H9 (cell line): ENCODE results near the gene TIMM22. TPM values are rescaled to one million over a fixed set of nuclear protein-coding genes. Genes with fewer than 3 reads are reported as not detected.

ENCODE experiments used
- DNase-seq: peaks from one replicate; pipeline ENCODE4 v3.0.0-alpha.2; 2017
- H2AFZ ChIP-seq: one replicate; pipeline ENCODE4 v1.6.1; 2013; ENCODE audit warnings: mild to moderate bottlenecking, low read length, control low read depth, moderate library complexity
- H2AK5ac ChIP-seq: 2 replicates; pipeline ENCODE4 v1.6.1; 2013; ENCODE audit warnings: low read length, control low read depth, mixed read lengths; ENCODE audit not compliant: insufficient read length
- H2BK120ac ChIP-seq: one replicate; pipeline ENCODE4 v1.6.1; 2013; ENCODE audit warnings: low read depth, mild to moderate bottlenecking, low read length, control low read depth, inconsistent platforms; ENCODE audit not compliant: poor library complexity, severe bottlenecking
- H2BK12ac ChIP-seq: 2 replicates; pipeline ENCODE4 v1.6.1; 2013; ENCODE audit warnings: low read length, control low read depth, mixed read lengths, low read depth; ENCODE audit not compliant: insufficient read length
- H2BK15ac ChIP-seq: 2 replicates; pipeline ENCODE4 v1.6.1; 2013; ENCODE audit warnings: low read depth, low read length, control low read depth
- H2BK20ac ChIP-seq: one replicate; pipeline ENCODE4 v1.6.1; 2013; ENCODE audit warnings: low read depth, mild to moderate bottlenecking, low read length, control low read depth, inconsistent platforms; ENCODE audit not compliant: poor library complexity, severe bottlenecking
- H2BK5ac ChIP-seq: 2 replicates; pipeline ENCODE4 v1.6.1; 2013; ENCODE audit warnings: low read length, control low read depth, mixed read lengths; ENCODE audit not compliant: insufficient read length
- H3K14ac ChIP-seq: 2 replicates; pipeline ENCODE4 v1.6.1; 2013; ENCODE audit warnings: low read length, control low read depth; ENCODE audit not compliant: insufficient read depth
- H3K18ac ChIP-seq: 2 replicates; pipeline ENCODE4 v1.6.1; 2013; ENCODE audit warnings: low read depth, mild to moderate bottlenecking, mixed read lengths, low read length, control low read depth; ENCODE audit not compliant: insufficient read length
- H3K23ac ChIP-seq: 2 replicates; pipeline ENCODE4 v1.6.1; 2013; ENCODE audit warnings: low read length, control low read depth, mixed read lengths, low read depth; ENCODE audit not compliant: insufficient read length
- H3K23me2 ChIP-seq: 2 replicates; pipeline ENCODE4 v1.6.1; 2013; ENCODE audit warnings: low read depth, mild to moderate bottlenecking, mixed read lengths, low read length, control low read depth; ENCODE audit not compliant: insufficient read length, poor library complexity, severe bottlenecking
- H3K27ac ChIP-seq: 2 replicates; pipeline ENCODE4 v1.5.1; 2013; ENCODE audit warnings: low read length, control low read depth, mixed read lengths, low read depth; ENCODE audit not compliant: insufficient read length
- H3K27me3 ChIP-seq: 2 replicates; pipeline ENCODE4 v1.6.1; 2013; ENCODE audit warnings: low read length, control low read depth, inconsistent platforms; ENCODE audit not compliant: insufficient read depth
- H3K4ac ChIP-seq: 2 replicates; pipeline ENCODE4 v1.6.1; 2013; ENCODE audit warnings: low read depth, mild to moderate bottlenecking, control low read depth, inconsistent platforms, low read length, moderate library complexity
- H3K4me1 ChIP-seq: 2 replicates; pipeline ENCODE4 v1.6.1; 2013; ENCODE audit warnings: low read length, control low read depth, inconsistent platforms; ENCODE audit not compliant: insufficient read depth
- H3K4me2 ChIP-seq: 2 replicates; pipeline ENCODE4 v1.6.1; 2013; ENCODE audit warnings: low read length, control low read depth, mixed read lengths; ENCODE audit not compliant: insufficient read length, insufficient read depth
- H3K56ac ChIP-seq: 2 replicates; pipeline ENCODE4 v1.6.1; 2013; ENCODE audit warnings: low read depth, mild to moderate bottlenecking, mixed read lengths, low read length, control low read depth; ENCODE audit not compliant: insufficient read length
- H3K79me1 ChIP-seq: 2 replicates; pipeline ENCODE4 v1.6.1; 2013; ENCODE audit warnings: low read depth, mild to moderate bottlenecking, moderate library complexity, low read length, control low read depth, inconsistent platforms; ENCODE audit not compliant: insufficient read depth, poor library complexity, severe bottlenecking
- H3K79me2 ChIP-seq: 2 replicates; pipeline ENCODE4 v1.6.1; 2013; ENCODE audit warnings: low read length, control low read depth, inconsistent platforms; ENCODE audit not compliant: insufficient read depth
- H3K9ac ChIP-seq: 2 replicates; pipeline ENCODE4 v1.6.1; 2013; ENCODE audit warnings: low read length, control low read depth, mixed read lengths; ENCODE audit not compliant: insufficient read length; ENCODE audit errors: extremely low read depth
- H3K9me3 ChIP-seq: one replicate; pipeline ENCODE4 v1.6.1; 2013; ENCODE audit warnings: low read depth, low read length, inconsistent platforms; ENCODE audit not compliant: control insufficient read depth
- H3T11ph ChIP-seq: one replicate; pipeline ENCODE4 v1.6.1; 2013; ENCODE audit warnings: mild to moderate bottlenecking, low read length, control low read depth, inconsistent platforms
- H4K20me1 ChIP-seq: one replicate; pipeline ENCODE4 v1.6.1; 2013; ENCODE audit not compliant: control insufficient read depth, insufficient read length, insufficient read depth
- H4K5ac ChIP-seq: 2 replicates; pipeline ENCODE4 v1.6.1; 2013; ENCODE audit warnings: low read depth, mild to moderate bottlenecking, mixed read lengths, low read length, control low read depth; ENCODE audit not compliant: insufficient read length
- H4K8ac ChIP-seq: replicated peaks from 2 replicates; pipeline ENCODE4 v1.6.1; 2013; ENCODE audit warnings: low read length, control low read depth, mixed read lengths, low read depth; ENCODE audit not compliant: insufficient read length
- H4K91ac ChIP-seq: 2 replicates; pipeline ENCODE4 v1.6.1; 2013; ENCODE audit warnings: low read depth, mild to moderate bottlenecking, moderate library complexity, mixed read lengths, low read length, control low read depth; ENCODE audit not compliant: insufficient read length
- H3K27ac Mint-ChIP-seq, 3 experiments: 2 replicates in 2 of 3; 3 replicates in 1 of 3; pipeline ENCODE4 v1.8.0; 2020 to 2021; ENCODE audit warnings: mixed read lengths in 3 of 3, mild to moderate bottlenecking in 1 of 3, moderate library complexity in 1 of 3
- H3K27me3 Mint-ChIP-seq: 2 replicates; pipeline ENCODE4 v1.8.0; 2021; ENCODE audit warnings: low read depth, mild to moderate bottlenecking, moderate library complexity, mixed read lengths
- H3K36me3 Mint-ChIP-seq, 3 experiments: 2 replicates in 2 of 3; 3 replicates in 1 of 3; pipeline ENCODE4 v1.8.0; 2020 to 2021; ENCODE audit warnings: low read depth in 3 of 3, mixed read lengths in 3 of 3; ENCODE audit not compliant: insufficient read depth in 1 of 3
- H3K4me1 Mint-ChIP-seq, 2 experiments: 2 replicates each; pipeline ENCODE4 v1.8.0; 2020; ENCODE audit warnings: mixed read lengths in 2 of 2
- H3K4me3 Mint-ChIP-seq, 2 experiments: 2 replicates in 1 of 2; 3 replicates in 1 of 2; pipeline ENCODE4 v1.8.0; 2020 to 2021; ENCODE audit warnings: mild to moderate bottlenecking in 2 of 2, mixed read lengths in 2 of 2, moderate library complexity in 1 of 2
- H3K9me3 Mint-ChIP-seq, 2 experiments: 2 replicates in 1 of 2; 3 replicates in 1 of 2; pipeline ENCODE4 v1.8.0; 2020; ENCODE audit warnings: mild to moderate bottlenecking in 2 of 2, mixed read lengths in 2 of 2, moderate library complexity in 1 of 2
- CTCF ChIP-seq: fragments of 200-600 bp; sonication (generic); conservative IDR thresholded peaks from 3 replicates; pipeline ENCODE4 v1.8.0; 2021; ENCODE audit warnings: antibody characterized with exemption, mild to moderate bottlenecking
- WGBS: extraction: QIAGEN DNeasy Blood & Tissue Kit; methylation state at CpG from one replicate; pipeline ENCODE4 v1.1.7; 2013; ENCODE audit warnings: missing lambda C conversion rate, low lambda C conversion rate, mixed read lengths; ENCODE audit not compliant: insufficient read length; ENCODE audit errors: extremely low coverage; 5-methylcytosine and 5-hydroxymethylcytosine counted together
- total RNA-seq: library from RNA; stranded (reverse); gene quantifications from 2 replicates; pipeline ENCODE4 v1.2.1, GENCODE V29; 2021

Gene TIMM22
- total RNA-seq, 1 experiment from 2014 or later: 23.0 TPM

DNA sequence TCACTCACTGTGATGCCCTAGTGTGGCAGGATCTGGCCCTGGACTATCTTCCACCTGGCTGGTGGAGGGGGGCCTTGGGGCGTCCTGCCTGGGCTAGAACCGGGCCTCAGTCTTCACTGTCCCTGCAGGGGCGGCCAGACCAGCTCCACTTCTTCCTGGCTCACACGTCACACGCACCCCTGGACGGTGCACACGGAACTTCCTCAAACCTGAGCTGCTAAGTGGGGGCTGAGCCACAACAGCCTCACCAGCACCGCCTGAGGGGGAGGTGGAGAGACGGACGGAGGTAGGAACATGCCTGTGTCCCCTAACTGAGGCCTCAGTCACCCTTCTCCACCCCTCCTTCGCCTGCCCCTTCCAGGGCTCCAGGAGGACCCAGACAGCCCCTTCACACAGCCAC is 36.6 kb downstream of the TIMM22 start:
- H3K36me3 Mint-ChIP-seq: no peaks in the 10 kb centered on the region; a peak in 2 of 7 replicates
- H3K4me2 ChIP-seq: no peak overlapping the region
- H3K9ac ChIP-seq: no peak overlapping the region
- no peak overlapping the region for H4K91ac ChIP-seq
- H3K4ac ChIP-seq: no peak overlapping the region
- no peak overlapping the region for H3K23ac ChIP-seq
- H3K9me3 Mint-ChIP-seq: no peaks in the 10 kb centered on the region
- H2BK120ac ChIP-seq: no peak overlapping the region
- no peak for TF ChIP-seq CTCF
- H3K27ac Mint-ChIP-seq: no peak overlapping the region
- no peaks in the 10 kb centered on the region for H3K4me1 ChIP-seq
- H4K5ac ChIP-seq: no peak overlapping the region
- no peak overlapping the region for H4K8ac ChIP-seq
- peaks cover 2 to 23% of the 10 kb centered on the region in 2 experiments; a peak in 3 of 4 replicates for H3K4me1 Mint-ChIP-seq
- peaks cover 9% of the 10 kb centered on the region for H3K23me2 ChIP-seq
- no peak overlapping the region for H2BK20ac ChIP-seq
- H2BK12ac ChIP-seq: no peak overlapping the region
- H3K79me2 ChIP-seq: no peaks in the 10 kb centered on the region
- no peaks in the 10 kb centered on the region for H3K27me3 ChIP-seq
- no peak overlapping the region for H3K18ac ChIP-seq
- WGBS: no CpG with 5 or more reads among the region's 11 CpGs
- DNase-seq: no peak
- H3K56ac ChIP-seq: no peak overlapping the region
- peaks cover 18% of the 10 kb centered on the region for H3K27me3 Mint-ChIP-seq
- no peak overlapping the region for H3K27ac ChIP-seq
- H2BK15ac ChIP-seq: no peak overlapping the region
- H3K14ac ChIP-seq: no peak overlapping the region
- no peak overlapping the region for H2BK5ac ChIP-seq
- H3T11ph ChIP-seq: no peak overlapping the region
- H3K4me3 Mint-ChIP-seq: no peak overlapping the region; a peak in 1 of 5 replicates
- no peak overlapping the region for H2AK5ac ChIP-seq
- no peaks in the 10 kb centered on the region for H4K20me1 ChIP-seq
- H3K9me3 ChIP-seq: no peaks in the 10 kb centered on the region
- H3K79me1 ChIP-seq: no peaks in the 10 kb centered on the region
- no peak overlapping the region for H2AFZ ChIP-seq
